Measurements from ENCODE around the gene RGS21.
A peak's percentile ranks its signal among the peaks of the same experiment; 100 is the strongest.
"Not testable (repeated sequence)": the region's sequence is repeated elsewhere in the genome, so short reads cannot be mapped to it uniquely, and the experiment has no call there.

RGS21 gene

DNA sequence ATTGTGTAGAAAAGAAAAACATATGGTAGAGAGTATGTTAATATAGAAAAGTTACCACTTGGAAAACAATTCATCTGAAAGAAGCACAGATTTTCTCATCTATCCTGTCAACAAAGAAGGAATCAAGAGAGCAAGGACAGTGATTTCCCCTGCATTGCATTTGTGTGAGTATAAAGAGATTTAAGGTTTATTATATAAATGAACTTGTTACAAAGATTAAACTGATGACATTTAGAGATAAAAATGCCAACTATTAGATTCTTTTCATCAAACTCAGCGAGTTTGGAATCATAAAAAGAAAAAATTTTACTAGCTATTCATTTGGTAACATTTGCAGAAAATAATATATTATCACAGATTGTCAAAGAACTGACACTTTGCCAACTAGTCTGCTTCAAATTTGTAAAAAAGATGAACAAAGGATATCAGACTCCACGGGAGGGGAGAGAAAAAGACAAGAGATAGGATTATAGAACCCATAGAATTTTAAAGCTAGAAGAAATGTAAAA lies at the start of gene RGS21:
Gene RGS21 (plus strand): TSS at position 51 of the 509 bp plus-strand sequence. CDS start 26,045 bp downstream, outside the sequence.
- DNase-seq (ENCODE audit: low read depth in 2 of 2), result peak; percentile 30 to 45

- DNase-seq (ENCODE audit: low read depth in 2 of 2), result no peak
These were observed 48.2 kb upstream of the RGS21 start for GRCh38 chr1:192268468-192269052.

DNA sequence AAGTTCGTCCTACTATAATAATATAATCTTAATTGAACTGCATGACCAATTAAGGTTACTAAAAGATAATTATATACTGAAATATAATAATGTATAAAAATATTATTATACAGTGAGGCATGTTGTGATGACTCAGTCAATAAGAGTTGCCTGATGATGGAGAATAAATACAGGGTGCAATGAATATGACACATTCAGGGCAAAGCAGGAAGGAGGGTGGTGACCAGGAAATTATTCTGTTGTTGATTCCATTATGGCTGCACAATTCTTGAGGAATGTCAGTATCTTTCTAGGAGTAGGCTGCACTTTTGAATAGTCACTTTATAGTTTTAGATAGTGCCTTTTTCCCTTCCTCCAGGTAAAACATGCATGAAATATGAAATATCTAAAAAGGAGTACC lies 46.4 kb upstream of the RGS21 start:
- DNase-seq (ENCODE audit: low read depth in 2 of 2), result no peak

DNA sequence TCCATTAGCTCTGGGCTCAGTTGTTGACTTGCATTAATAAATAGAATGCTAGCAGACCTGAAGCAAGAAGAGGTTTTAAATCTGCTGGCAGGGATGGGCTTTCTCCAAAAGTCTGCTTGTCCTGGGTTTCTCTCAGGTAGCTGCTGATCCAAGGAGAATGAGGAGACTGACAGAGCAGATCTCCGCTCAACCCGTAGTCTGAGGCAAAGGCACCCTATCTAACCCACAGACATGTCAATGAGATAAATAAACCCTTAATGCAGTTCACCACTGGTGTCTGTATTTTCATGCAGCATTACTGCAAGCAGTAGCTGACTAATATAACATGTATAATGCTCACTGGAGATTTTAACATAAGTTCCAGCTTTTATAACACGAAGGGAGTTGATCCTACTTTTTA lies 44.1 kb upstream of the RGS21 start:
- DNase-seq (ENCODE audit: low read depth in 2 of 2), result no peak

GRCh38 chr1:192274588-192274987 lies 42.2 kb upstream of the RGS21 start:
- DNase-seq (ENCODE audit: low read depth in 2 of 2), result no peak

GRCh38 chr1:192277635-192278034 lies 39.2 kb upstream of the RGS21 start:
- no peak for DNase-seq (ENCODE audit: low read depth in 2 of 2)

DNA sequence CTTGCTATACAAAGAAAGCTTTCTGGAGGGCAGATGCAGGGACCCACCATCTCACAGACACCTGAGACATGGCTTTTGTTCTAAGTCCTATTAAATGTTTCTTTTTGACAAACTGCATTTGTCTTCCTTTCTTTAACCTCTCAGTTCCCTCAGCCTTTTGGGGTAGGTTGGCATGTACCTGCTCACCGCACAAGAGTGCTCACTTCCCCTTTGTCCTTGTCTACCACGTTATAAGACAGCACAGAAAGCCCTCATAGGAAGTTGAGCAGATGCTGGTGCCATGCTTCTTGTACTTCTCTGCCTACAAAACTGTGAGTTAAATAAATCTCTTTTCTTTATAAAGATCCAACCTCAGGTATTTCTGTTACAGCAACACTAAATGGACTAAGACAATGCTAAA lies 31.9 kb upstream of the RGS21 start:
- no peak for DNase-seq (ENCODE audit: low read depth in 2 of 2)

DNA sequence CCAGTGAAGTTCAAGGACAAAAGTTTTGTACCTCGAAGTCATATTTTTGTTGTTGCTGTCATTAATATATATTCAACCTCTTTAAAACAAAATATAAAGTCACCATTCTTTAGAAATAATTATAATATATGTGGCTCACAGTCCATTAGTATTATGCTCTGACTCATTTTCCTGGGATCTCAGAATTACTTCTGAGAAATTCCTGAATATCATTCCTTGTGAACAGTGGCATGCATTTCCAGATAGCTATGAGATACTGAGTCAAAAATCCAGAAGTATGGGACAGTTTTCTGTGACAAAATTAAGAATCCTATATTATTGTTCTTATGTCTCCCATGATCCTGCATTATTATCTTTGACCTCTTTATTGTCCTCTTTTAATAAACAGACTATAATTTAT lies 13.8 kb upstream of the RGS21 start:
- DNase-seq (ENCODE audit: low read depth in 2 of 2), result peak; percentile 9 to 18

DNA sequence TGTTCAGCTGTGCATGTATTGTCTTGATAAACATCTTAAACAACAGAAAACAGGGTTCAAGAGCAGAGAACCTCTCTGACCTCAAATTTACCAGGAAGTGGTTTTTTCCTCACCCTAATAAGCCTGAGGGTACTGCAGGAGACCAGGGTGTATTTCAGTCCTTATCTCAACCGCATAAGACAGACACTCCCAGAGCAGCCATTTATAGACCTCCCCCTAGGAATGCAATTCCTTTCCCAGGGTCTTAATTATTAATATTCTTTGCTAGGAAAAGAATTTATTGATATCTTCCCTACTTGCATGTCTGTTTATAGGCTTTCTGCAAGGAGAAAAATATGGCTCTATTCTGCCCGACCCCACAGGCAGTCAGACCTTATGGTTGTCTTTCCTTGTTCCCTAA lies 8.5 kb upstream of the RGS21 start:
- DNase-seq (ENCODE audit: low read depth in 2 of 2), result not testable (repeated sequence)

GRCh38 chr1:192311281-192311680 lies 5.5 kb upstream of the RGS21 start:
- peak; percentile 20 to 25 for DNase-seq (ENCODE audit: low read depth in 2 of 2)

GRCh38 chr1:192327997-192328396 lies 11.2 kb downstream of the RGS21 start:
- DNase-seq (ENCODE audit: low read depth in 2 of 2), result no peak

- no peak for DNase-seq (ENCODE audit: low read depth in 2 of 2)
These were observed 26.1 kb downstream of the RGS21 start for GRCh38 chr1:192342842-192343241.

DNA sequence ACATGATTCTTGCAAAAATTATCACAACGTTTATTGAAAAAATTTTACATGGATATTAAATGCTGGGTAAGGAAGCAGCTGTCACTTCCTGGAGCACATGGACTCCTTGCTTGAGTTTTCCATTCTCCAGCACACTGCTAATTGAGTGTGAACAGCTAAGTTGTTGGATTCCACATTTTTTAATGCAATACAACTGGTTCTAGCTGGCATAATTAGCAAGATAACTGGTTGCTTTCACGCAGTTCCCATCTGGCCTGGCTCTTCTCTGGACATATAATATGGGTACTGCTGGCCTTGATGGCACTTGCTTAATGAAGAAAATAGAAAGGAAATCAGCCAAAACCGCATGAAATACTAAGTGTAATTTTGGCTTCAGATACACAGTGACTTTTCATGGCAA lies 26.6 kb downstream of the RGS21 start:
- no peak for DNase-seq (ENCODE audit: low read depth in 2 of 2)

DNA sequence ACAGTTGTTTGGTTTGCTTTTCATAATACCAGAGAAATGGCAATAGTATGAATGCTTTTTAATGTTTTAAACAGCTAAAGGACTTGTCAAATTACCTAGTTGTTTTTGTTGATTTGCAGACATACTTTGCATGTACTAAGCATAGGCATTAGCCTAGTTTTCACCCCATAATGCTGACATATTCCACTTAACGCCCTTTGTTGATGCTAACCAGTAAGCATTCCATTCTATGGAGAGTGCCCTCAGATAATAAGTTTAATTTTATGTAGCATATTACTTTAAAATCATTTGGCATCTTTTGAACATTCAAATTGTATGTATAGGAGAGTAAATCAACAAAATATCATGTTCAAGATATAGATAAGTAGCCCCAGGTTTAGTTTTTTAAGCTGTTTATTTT lies 32.5 kb downstream of the RGS21 start:
- DNase-seq (ENCODE audit: low read depth in 2 of 2), result no peak

- DNase-seq (ENCODE audit: low read depth in 2 of 2), result no peak
These were observed 33.6 kb downstream of the RGS21 start for GRCh38 chr1:192350356-192350755.

GRCh38 chr1:192351550-192351949 lies 34.8 kb downstream of the RGS21 start:
- DNase-seq (ENCODE audit: low read depth in 2 of 2), result no peak

DNA sequence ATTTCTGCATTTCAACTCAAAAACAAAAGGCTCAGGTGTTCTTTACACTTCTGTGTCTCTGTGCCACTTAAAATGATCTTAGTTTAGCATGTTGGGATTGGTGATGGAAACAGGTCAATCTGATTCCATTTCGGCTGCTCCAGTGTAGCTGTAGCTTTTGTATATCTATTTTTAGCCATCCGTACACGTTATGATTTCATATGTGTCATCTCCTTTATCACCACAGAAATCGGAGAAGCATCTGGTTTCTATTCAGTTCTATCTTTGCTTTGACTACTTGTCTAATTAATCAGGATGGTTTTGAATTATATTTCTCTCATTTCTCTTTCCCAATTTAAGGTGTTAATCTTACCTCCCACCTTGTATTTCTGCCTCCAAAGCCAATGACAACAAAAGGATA lies 41.1 kb downstream of the RGS21 start:
- DNase-seq (ENCODE audit: low read depth in 2 of 2), result peak in 1 of 2 experiments; percentile 12

- DNase-seq (ENCODE audit: low read depth in 2 of 2), result no peak
These were observed 41.6 kb downstream of the RGS21 start for GRCh38 chr1:192358402-192358801.

- no peak for DNase-seq (ENCODE audit: low read depth in 2 of 2)
These were observed 42.0 kb downstream of the RGS21 start for GRCh38 chr1:192358822-192359221.

- no peak for DNase-seq (ENCODE audit: low read depth in 2 of 2)
These were observed 46.4 kb downstream of the RGS21 start for GRCh38 chr1:192363177-192363576.

GRCh38 chr1:192367436-192367835 lies 50.6 kb downstream of the RGS21 start:
- no peak for DNase-seq (ENCODE audit: low read depth in 2 of 2)

- no peak for DNase-seq (ENCODE audit: low read depth in 2 of 2)
These were observed 58.5 kb downstream of the RGS21 start for GRCh38 chr1:192375306-192375705.

DNA sequence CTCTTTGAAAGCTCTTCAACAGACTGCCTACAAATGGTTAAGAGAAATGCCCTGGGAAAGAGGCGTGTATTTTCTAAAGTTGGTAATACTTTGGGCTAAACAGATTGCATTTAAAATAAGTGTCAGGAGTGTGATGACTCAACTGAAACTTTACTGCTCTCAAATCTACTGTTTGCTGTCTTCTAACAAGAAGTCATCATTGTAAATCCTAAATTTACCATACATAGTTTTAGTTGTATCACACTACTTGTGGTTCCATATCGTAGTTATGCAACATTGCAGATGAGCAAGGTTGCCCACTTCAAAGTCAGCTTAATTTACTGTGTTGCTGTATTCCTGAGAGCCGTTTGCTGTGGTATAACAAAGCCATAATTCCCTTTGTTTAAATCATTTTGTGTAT lies 59.6 kb downstream of the RGS21 start:
- DNase-seq (ENCODE audit: low read depth in 2 of 2), result no peak

GRCh38 chr1:192378276-192378675 lies 61.5 kb downstream of the RGS21 start:
- DNase-seq (ENCODE audit: low read depth in 2 of 2), result peak in 1 of 2 experiments; percentile 10
